HG03196 (cell line): ENCODE data around the gene ACP4.

Experiments
- ATAC-seq: cut with Tn5 transposase; IDR thresholded peaks from one replicate; pipeline ENCODE4 v1.9.1; 2021; ENCODE audit not compliant: unreplicated experiment

ACP4 gene

DNA sequence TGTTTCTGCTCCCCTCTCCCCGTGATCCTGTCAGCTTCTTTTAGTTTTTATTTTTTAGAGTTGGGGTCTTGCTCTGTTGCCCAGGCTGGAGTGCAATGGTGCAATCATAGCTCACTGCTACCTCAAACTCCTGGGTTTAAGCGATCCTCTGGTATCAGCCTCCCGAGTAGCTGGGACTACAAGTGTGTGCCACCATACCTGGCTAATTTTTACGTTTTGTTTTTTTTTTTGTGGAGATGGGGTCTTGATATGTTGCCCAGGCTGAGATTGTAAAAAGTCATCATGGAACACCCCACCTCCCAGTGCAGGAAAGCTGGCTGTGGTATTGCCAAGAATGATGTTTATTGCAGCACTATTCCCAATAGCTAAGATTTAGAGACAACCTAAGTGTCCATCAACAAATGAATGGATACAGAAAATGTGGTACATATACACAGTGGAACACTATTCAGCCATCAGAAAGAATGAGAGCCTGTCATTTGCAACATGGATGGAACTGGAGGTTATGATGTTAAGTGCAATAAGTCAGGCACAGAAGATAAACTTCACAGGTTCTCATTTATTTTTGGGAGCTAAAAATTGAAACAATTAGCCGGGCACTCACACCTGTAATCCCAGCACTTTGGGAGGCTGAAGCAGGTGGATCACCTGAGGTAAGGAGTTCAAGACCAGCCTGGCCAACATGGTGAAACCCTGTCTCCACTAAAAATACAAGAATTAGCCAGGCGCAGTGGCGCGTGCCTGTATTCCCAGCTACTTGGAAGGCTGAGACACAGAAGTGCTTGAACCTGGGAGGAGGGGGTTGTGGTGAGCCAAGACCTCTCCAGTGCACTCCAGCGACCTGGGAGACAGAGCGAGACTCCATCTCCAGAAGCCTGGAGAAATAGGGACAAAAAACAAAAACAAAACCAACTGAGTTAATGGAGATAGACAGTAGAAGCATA, 49.8 kb downstream of the ACP4 start:
- no peak for ATAC-seq

- ATAC-seq, result no peak
Measured at GRCh38 chr19:50842130-50842529, 51.9 kb downstream of the ACP4 start.

GRCh38 chr19:50843205-50843604, 53.0 kb downstream of the ACP4 start:
- no peak for ATAC-seq

DNA sequence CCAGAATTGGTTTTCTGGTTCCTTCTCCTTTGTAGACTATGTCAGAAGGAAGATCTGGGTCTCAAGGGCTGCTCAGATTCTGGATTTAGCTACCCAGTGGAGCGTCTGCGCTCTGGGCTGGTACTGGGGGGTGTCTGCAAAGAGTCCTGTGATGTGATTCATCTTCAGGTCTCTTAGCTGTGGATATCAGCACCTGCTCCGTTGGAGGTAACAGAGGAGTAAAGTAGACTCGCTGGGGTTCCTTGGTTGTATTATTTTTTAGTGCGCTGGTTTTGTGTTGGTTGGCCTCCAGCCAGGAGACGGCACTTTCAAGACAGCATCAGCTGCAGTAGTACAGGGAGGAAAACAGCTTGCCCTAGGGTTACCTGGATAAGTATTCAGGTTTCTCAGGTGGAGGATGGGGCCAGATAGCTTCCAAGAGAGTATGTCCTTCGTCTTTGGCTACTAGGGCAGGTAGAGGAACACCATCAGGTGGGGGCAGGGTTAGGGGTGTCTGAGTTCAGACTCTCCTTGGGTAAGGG, 53.5 kb downstream of the ACP4 start:
- no peak for ATAC-seq

DNA sequence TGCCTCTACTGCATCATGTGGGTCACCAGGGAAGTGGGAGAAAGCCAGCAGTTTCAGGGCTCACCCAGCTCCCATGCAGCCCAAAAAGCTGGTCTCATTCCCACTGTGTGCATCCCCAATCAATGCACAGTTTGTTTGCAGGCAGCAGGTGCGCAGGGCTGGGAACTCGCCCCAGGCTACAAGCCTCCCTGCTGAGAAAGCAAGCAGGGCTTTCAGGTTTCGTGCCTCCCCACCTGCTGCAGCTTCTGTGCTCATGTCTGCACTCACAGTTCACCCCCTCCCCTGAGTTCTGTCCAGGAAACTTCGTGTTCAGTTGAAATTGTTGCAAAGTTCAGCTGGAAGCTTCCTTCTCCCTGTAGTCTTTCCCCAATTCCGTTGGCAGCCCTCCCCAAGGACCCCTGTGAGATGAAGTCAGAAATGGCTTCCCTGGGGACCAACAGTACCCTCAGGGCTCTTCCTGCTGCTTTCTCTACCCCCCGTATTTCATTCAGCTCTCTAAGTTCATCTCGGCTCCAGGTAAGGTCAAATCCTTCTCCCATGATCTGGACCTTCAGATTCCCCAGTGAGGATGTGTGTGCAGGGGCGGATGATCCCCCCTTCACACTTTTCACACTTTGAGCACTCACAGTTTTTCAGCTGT, 54.2 kb downstream of the ACP4 start:
- ATAC-seq, result no peak
